ENCODE data around the gene TSC22D1.

DNA sequence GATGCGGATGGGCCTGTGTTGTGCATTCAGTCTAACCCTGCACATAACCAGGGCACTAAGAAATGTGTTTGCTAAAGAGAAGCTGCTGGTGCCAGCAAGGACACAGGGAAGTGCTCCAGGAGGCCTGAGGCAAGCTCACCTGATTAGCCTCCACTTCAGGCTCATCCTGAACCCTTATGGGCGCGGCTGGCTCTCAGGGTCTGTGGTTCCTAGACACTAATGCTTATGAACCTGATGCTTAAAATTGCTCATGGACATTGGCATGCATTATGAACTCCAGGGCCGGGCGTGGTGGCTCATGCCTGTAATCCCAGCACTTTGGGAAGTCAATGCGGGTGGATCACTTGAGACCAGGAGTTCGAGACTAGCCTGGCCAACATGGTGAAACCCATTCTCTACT, 168.2 kb downstream of the TSC22D1 start:
- TF ChIP-seq, protein P1, sequence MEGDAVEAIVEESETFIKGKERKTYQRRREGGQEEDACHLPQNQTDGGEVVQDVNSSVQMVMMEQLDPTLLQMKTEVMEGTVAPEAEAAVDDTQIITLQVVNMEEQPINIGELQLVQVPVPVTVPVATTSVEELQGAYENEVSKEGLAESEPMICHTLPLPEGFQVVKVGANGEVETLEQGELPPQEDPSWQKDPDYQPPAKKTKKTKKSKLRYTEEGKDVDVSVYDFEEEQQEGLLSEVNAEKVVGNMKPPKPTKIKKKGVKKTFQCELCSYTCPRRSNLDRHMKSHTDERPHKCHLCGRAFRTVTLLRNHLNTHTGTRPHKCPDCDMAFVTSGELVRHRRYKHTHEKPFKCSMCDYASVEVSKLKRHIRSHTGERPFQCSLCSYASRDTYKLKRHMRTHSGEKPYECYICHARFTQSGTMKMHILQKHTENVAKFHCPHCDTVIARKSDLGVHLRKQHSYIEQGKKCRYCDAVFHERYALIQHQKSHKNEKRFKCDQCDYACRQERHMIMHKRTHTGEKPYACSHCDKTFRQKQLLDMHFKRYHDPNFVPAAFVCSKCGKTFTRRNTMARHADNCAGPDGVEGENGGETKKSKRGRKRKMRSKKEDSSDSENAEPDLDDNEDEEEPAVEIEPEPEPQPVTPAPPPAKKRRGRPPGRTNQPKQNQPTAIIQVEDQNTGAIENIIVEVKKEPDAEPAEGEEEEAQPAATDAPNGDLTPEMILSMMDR (conservative IDR thresholded peaks at IDR 0.05 in 1 of 2, IDR thresholded peaks at IDR 0.05 in 1 of 2; ENCODE audit: extremely low read depth in 1 of 2, insufficient read depth in 1 of 2, low read depth in 1 of 2, low read length in 2 of 2), result no peak
- no peak for TF ChIP-seq EZH2 (IDR thresholded peaks at IDR 0.05; ENCODE audit: borderline replicate concordance, low read length)
